ENCODE data around the gene SCD5. TPM values are rescaled to one million over a fixed set of nuclear protein-coding genes. Genes with fewer than 3 reads are reported as not detected.
A peak's percentile ranks its signal among the peaks of the same experiment; 100 is the strongest.

Gene SCD5
- total RNA-seq, 2 experiments from 2014 or later: 6.2 to 6.9 TPM

GRCh38 chr4:82746705-82747574 is 51.7 kb downstream of the SCD5 start:
- Mint-ChIP-seq H3K4me1 (no peaks in the 10 kb centered on the region), H3K4me3 (no peak overlapping the region), H3K27ac (no peak overlapping the region), H3K27me3 (peaks cover 10% of the 10 kb centered on the region), H3K36me3 (no peaks in the 10 kb centered on the region), H3K9me3 (no peaks in the 10 kb centered on the region)
- DNase-seq (no peak), ATAC-seq (ENCODE audit: low read depth) (no peak)
- POLR2A ChIA-PET: no interaction called here

GRCh38 chr4:82745173-82745842 is 53.3 kb downstream of the SCD5 start:
- peaks cover 10% of the 10 kb centered on the region for H3K27me3 Mint-ChIP-seq
- POLR2A ChIA-PET: no interaction called here
- no peaks in the 10 kb centered on the region for H3K9me3 Mint-ChIP-seq
- DNase-seq: no peak
- H3K27ac Mint-ChIP-seq: no peak overlapping the region
- no peaks in the 10 kb centered on the region for H3K36me3 Mint-ChIP-seq
- H3K4me3 Mint-ChIP-seq: no peak overlapping the region
- no peaks in the 10 kb centered on the region for H3K4me1 Mint-ChIP-seq
- ATAC-seq (ENCODE audit: low read depth): no peak

- Mint-ChIP-seq H3K36me3 (no peaks in the 10 kb centered on the region), H3K27me3 (peaks cover 10% of the 10 kb centered on the region), H3K9me3 (no peaks in the 10 kb centered on the region), H3K27ac (no peak overlapping the region), H3K4me1 (peaks cover under 1% of the 10 kb centered on the region), H3K4me3 (no peak overlapping the region)
- POLR2A ChIA-PET: no interaction called here
- DNase-seq: no peak
- ATAC-seq (ENCODE audit: low read depth): no peak
Observed at GRCh38 chr4:82744284-82744968, 54.2 kb downstream of the SCD5 start.

GRCh38 chr4:82741188-82741587 is 57.4 kb downstream of the SCD5 start:
- Mint-ChIP-seq H3K9me3 (no peaks in the 10 kb centered on the region), H3K27ac (no peak overlapping the region), H3K4me1 (peaks cover 2% of the 10 kb centered on the region), H3K36me3 (no peaks in the 10 kb centered on the region), H3K27me3 (peaks cover 5% of the 10 kb centered on the region), H3K4me3 (no peak overlapping the region)
- no peak for DNase-seq
- no peak for ATAC-seq (ENCODE audit: low read depth)
- POLR2A ChIA-PET: no interaction called here

GRCh38 chr4:82739287-82740190 is 59.1 kb downstream of the SCD5 start:
- H3K9me3 Mint-ChIP-seq: no peaks in the 10 kb centered on the region

GRCh38 chr4:82737354-82737753 is 61.2 kb downstream of the SCD5 start:
- Mint-ChIP-seq H3K27me3 (no peaks in the 10 kb centered on the region), H3K36me3 (no peaks in the 10 kb centered on the region), H3K9me3 (no peaks in the 10 kb centered on the region), H3K4me3 (no peak overlapping the region), H3K27ac (no peak overlapping the region), H3K4me1 (peaks cover 2% of the 10 kb centered on the region)
- POLR2A ChIA-PET: no interaction called here
- ATAC-seq (ENCODE audit: low read depth) (no peak), DNase-seq (no peak)

More at GRCh38 chr4:82739287-82740190, 59.1 kb downstream of the SCD5 start:
- ATAC-seq (ENCODE audit: low read depth) (peak; percentile 97), DNase-seq (peak; percentile 81)
- no peaks in the 10 kb centered on the region for H3K36me3 Mint-ChIP-seq
- peaks cover 2% of the 10 kb centered on the region for H3K4me1 Mint-ChIP-seq
- POLR2A ChIA-PET: interaction anchor here (0.6 kb wide), 2 partner anchors 365 to 380 kb away, joined by 3 read pairs; no protein-coding TSS in a partner anchor
- no peak overlapping the region for H3K4me3 Mint-ChIP-seq
- no peak overlapping the region for H3K27ac Mint-ChIP-seq
- H3K27me3 Mint-ChIP-seq: no peaks in the 10 kb centered on the region

- H3K4me1 Mint-ChIP-seq: no peaks in the 10 kb centered on the region
- no peak overlapping the region for H3K4me3 Mint-ChIP-seq
- ATAC-seq (ENCODE audit: low read depth): no peak
- POLR2A ChIA-PET: no interaction called here
- H3K27me3 Mint-ChIP-seq: no peaks in the 10 kb centered on the region
- no peak for DNase-seq
- no peaks in the 10 kb centered on the region for H3K36me3 Mint-ChIP-seq
- H3K9me3 Mint-ChIP-seq: no peaks in the 10 kb centered on the region
- no peak overlapping the region for H3K27ac Mint-ChIP-seq
Observed at GRCh38 chr4:82733636-82734035, 65.0 kb downstream of the SCD5 start.

GRCh38 chr4:82728301-82728700 is 70.3 kb downstream of the SCD5 start:
- POLR2A ChIA-PET: no interaction called here
- ATAC-seq (ENCODE audit: low read depth) (no peak), DNase-seq (no peak)
- Mint-ChIP-seq H3K36me3 (no peaks in the 10 kb centered on the region), H3K27me3 (no peaks in the 10 kb centered on the region), H3K27ac (no peak overlapping the region), H3K4me3 (no peak overlapping the region), H3K4me1 (peaks cover 1% of the 10 kb centered on the region), H3K9me3 (no peaks in the 10 kb centered on the region)

- no peak overlapping the region for H3K4me3 Mint-ChIP-seq
- peaks cover 3% of the 10 kb centered on the region for H3K4me1 Mint-ChIP-seq
- no peak for ATAC-seq (ENCODE audit: low read depth)
- DNase-seq: no peak
- H3K36me3 Mint-ChIP-seq: no peaks in the 10 kb centered on the region
- H3K9me3 Mint-ChIP-seq: no peaks in the 10 kb centered on the region
- POLR2A ChIA-PET: no interaction called here
- no peaks in the 10 kb centered on the region for H3K27me3 Mint-ChIP-seq
- H3K27ac Mint-ChIP-seq: no peak overlapping the region
Observed at GRCh38 chr4:82726596-82726995, 72.0 kb downstream of the SCD5 start.

GRCh38 chr4:82721819-82722423 is 76.7 kb downstream of the SCD5 start:
- no peaks in the 10 kb centered on the region for H3K36me3 Mint-ChIP-seq
- H3K27ac Mint-ChIP-seq: no peak overlapping the region
- POLR2A ChIA-PET: no interaction called here
- DNase-seq: no peak
- peaks cover 2% of the 10 kb centered on the region for H3K4me1 Mint-ChIP-seq
- H3K9me3 Mint-ChIP-seq: no peaks in the 10 kb centered on the region
- H3K27me3 Mint-ChIP-seq: no peaks in the 10 kb centered on the region
- H3K4me3 Mint-ChIP-seq: no peak overlapping the region
- peak; percentile 76 for ATAC-seq (ENCODE audit: low read depth)

- POLR2A ChIA-PET: no interaction called here
- Mint-ChIP-seq H3K27me3 (no peaks in the 10 kb centered on the region), H3K4me1 (peaks cover 2% of the 10 kb centered on the region), H3K27ac (no peak overlapping the region), H3K4me3 (no peak overlapping the region), H3K36me3 (no peaks in the 10 kb centered on the region), H3K9me3 (no peaks in the 10 kb centered on the region)
- ATAC-seq (ENCODE audit: low read depth) (no peak), DNase-seq (no peak)
Observed at GRCh38 chr4:82718162-82718940, 80.2 kb downstream of the SCD5 start.
